GM12874 (cell line): ENCODE data around the gene GPRIN1.
A peak's percentile ranks its signal among the peaks of the same experiment; 100 is the strongest.

Experiments
- CTCF ChIP-seq: IDR thresholded peaks from 2 replicates; pipeline ENCODE4 v1.5.1; 2011; ENCODE audit warnings: low read depth, mild to moderate bottlenecking, control low read depth, low read length, moderate library complexity; ENCODE audit not compliant: insufficient read depth

GPRIN1 gene

GRCh38 chr5:176609724-176610434 is at the start of gene GPRIN1:
TSS of gene GPRIN1 (minus strand) at chr5:176610156. CDS start at chr5:176599834, 10,322 bp downstream.
- peak; percentile 35 for TF ChIP-seq CTCF

- no peak for TF ChIP-seq CTCF
These were observed 49.5 kb upstream of the GPRIN1 start for GRCh38 chr5:176659512-176659839.

- no peak for TF ChIP-seq CTCF
These were observed 49.0 kb upstream of the GPRIN1 start for GRCh38 chr5:176658817-176659511.

- TF ChIP-seq CTCF, result peak; percentile 98
These were observed 48.1 kb upstream of the GPRIN1 start for GRCh38 chr5:176658007-176658599.

- TF ChIP-seq CTCF, result no peak
These were observed 46.6 kb upstream of the GPRIN1 start for GRCh38 chr5:176656467-176656990.

GRCh38 chr5:176654856-176655255 is 44.9 kb upstream of the GPRIN1 start:
- no peak for TF ChIP-seq CTCF
